SK-N-SH (cell line): ENCODE results near the gene ACACA. TPM values are rescaled to one million over a fixed set of nuclear protein-coding genes. Genes with fewer than 3 reads are reported as not detected.

Source experiments
- CTCF ChIA-PET: fragments of 300-600, 350-600 bp; formaldehyde crosslinking; extraction: SDS; loops from one replicate; lab custom pipeline; 2021; lab: Yijun Ruan, JAX
- POLR2A ChIA-PET: fragments of 350-600 bp; sonication (Branson Sonifier 250); formaldehyde crosslinking; extraction: SDS; loops from one replicate; lab custom pipeline; 2020; ENCODE audit warnings: antibody characterized with exemption, inconsistent platforms; lab: Yijun Ruan, JAX
- DNase-seq: peaks from one replicate; pipeline ENCODE4 v3.0.0; 2012
- H2AFZ ChIP-seq: fragments of 200-600 bp; sonication (generic); 2 replicates; pipeline ENCODE4 v1.8.1; 2016; ENCODE audit warnings: antibody characterized with exemption, mild to moderate bottlenecking, low read depth
- H3F3A ChIP-seq: fragments of 200-600 bp; sonication (generic); replicated peaks from 2 replicates; pipeline ENCODE3; 2016; ENCODE audit warnings: antibody characterized with exemption, mild to moderate bottlenecking; ENCODE audit not compliant: insufficient read depth
- H3K27ac ChIP-seq, 2 experiments: fragments of 200-500 bp in 1 of 2; fragments of 200-600 bp in 1 of 2; sonication (Bioruptor generic) in 1 of 2; sonication (generic), shearing (Covaris generic) in 1 of 2; 2 replicates each; pipeline versions ENCODE4 v1.5.1 to v1.6.1; 2014 to 2016; ENCODE audit warnings: low read depth in 2 of 2, inconsistent platforms in 1 of 2, low read length in 1 of 2, mild to moderate bottlenecking in 1 of 2, mixed read lengths in 1 of 2
- H3K27me3 ChIP-seq: fragments of 200-600 bp; sonication (generic), shearing (Covaris generic); 2 replicates; pipeline ENCODE4 v1.6.1; 2016; ENCODE audit warnings: mixed run types; ENCODE audit not compliant: insufficient read depth
- H3K36me3 ChIP-seq, 2 experiments: fragments of 200-500 bp in 1 of 2; fragments of 200-600 bp in 1 of 2; sonication (Bioruptor generic) in 1 of 2; sonication (generic) in 1 of 2; replicated peaks in 1 of 2; 2 replicates each; pipeline versions ENCODE3 to v1.5.1; 2014 to 2016; ENCODE audit warnings: low read length in 1 of 2, mild to moderate bottlenecking in 1 of 2; ENCODE audit not compliant: insufficient read depth in 2 of 2, control insufficient read depth in 1 of 2
- H3K4me1 ChIP-seq, 2 experiments: fragments of 200-500 bp in 1 of 2; fragments of 200-600 bp in 1 of 2; sonication (Bioruptor generic) in 1 of 2; sonication (generic), shearing (Covaris generic) in 1 of 2; 2 replicates each; pipeline versions ENCODE4 v1.5.1 to v1.6.1; 2014 to 2016; ENCODE audit warnings: low read depth in 1 of 2, low read length in 1 of 2, mixed run types in 1 of 2; ENCODE audit not compliant: insufficient read depth in 2 of 2, control insufficient read depth in 1 of 2
- H3K4me2 ChIP-seq: fragments of 200-600 bp; sonication (generic), shearing (Covaris generic); 2 replicates; pipeline ENCODE4 v1.6.1; 2017; ENCODE audit warnings: mixed run types
- H3K4me3 ChIP-seq, 2 experiments: fragments of 200-500 bp in 1 of 2; fragments of 200-600 bp in 1 of 2; sonication (Bioruptor generic) in 1 of 2; sonication (generic), shearing (Covaris generic) in 1 of 2; 2 replicates each; pipeline versions ENCODE4 v1.5.1 to v1.8.1; 2014 to 2016; ENCODE audit warnings: low read depth in 2 of 2, inconsistent platforms in 1 of 2, low read length in 1 of 2, mild to moderate bottlenecking in 1 of 2, mixed read lengths in 1 of 2, moderate library complexity in 1 of 2
- H3K79me2 ChIP-seq: fragments of 200-600 bp; sonication (generic); 2 replicates; pipeline ENCODE4 v1.8.1; 2017; ENCODE audit warnings: mild to moderate bottlenecking; ENCODE audit not compliant: insufficient read depth
- H3K9ac ChIP-seq: fragments of 200-600 bp; sonication (generic); 2 replicates; pipeline ENCODE4 v1.6.1; 2017; ENCODE audit warnings: mixed run types
- H3K9me2 ChIP-seq: fragments of 200-600 bp; sonication (generic); 2 replicates; pipeline ENCODE4 v1.6.1; 2017; ENCODE audit warnings: mixed run types
- H3K9me3 ChIP-seq: fragments of 200-600 bp; sonication (generic); 2 replicates; pipeline ENCODE4 v1.6.1; 2017; ENCODE audit warnings: mixed run types, mild to moderate bottlenecking, moderate library complexity
- H4K20me1 ChIP-seq: fragments of 200-600 bp; sonication (generic); 2 replicates; pipeline ENCODE4 v1.6.1; 2017; ENCODE audit warnings: mild to moderate bottlenecking, mixed run types; ENCODE audit not compliant: insufficient read depth
- CHD2 ChIP-seq: fragments of 150-350 bp; IDR thresholded peaks from 2 replicates; pipeline ENCODE4 v1.6.1; 2018; ENCODE audit warnings: low read length; ENCODE audit not compliant: partially characterized antibody
- CTCF ChIP-seq: fragments of 200-600 bp; sonication (generic); IDR thresholded peaks from 2 replicates; pipeline ENCODE4 v1.6.1; 2017; ENCODE audit warnings: antibody characterized with exemption, mild to moderate bottlenecking, moderate library complexity
- ELF1 ChIP-seq: IDR thresholded peaks from 2 replicates; pipeline ENCODE4 v1.4.0; 2012
- EP300 ChIP-seq, 2 experiments: IDR thresholded peaks; 2 replicates each; pipeline versions ENCODE4 v1.4.0 to v1.6.1; 2012; ENCODE audit warnings: borderline replicate concordance in 1 of 2, low read depth in 1 of 2, low read length in 1 of 2
- EZH2phosphoT487 ChIP-seq: fragments of 200-600 bp; sonication (generic); IDR thresholded peaks from 2 replicates; pipeline ENCODE4 v1.6.1; 2017; ENCODE audit warnings: low read depth, mixed run types, mild to moderate bottlenecking, antibody characterized with exemption, moderate library complexity, borderline replicate concordance
- FOXM1 ChIP-seq: IDR thresholded peaks from 2 replicates; pipeline ENCODE4 v1.4.0; 2012; ENCODE audit warnings: low read depth, mild to moderate bottlenecking
- IRF3 ChIP-seq: fragments of 150-350 bp; IDR thresholded peaks from 2 replicates; pipeline ENCODE4 v1.6.1; 2016; ENCODE audit warnings: mild to moderate bottlenecking, low read depth, low read length
- MEF2A ChIP-seq: IDR thresholded peaks from 2 replicates; pipeline ENCODE4 v1.4.0; 2012; ENCODE audit warnings: low read depth, borderline replicate concordance
- NRF1 ChIP-seq: IDR thresholded peaks from 2 replicates; pipeline ENCODE4 v1.6.1; 2012; ENCODE audit warnings: low read depth, mild to moderate bottlenecking, low read length
- PBX3 ChIP-seq: IDR thresholded peaks from 2 replicates; pipeline ENCODE4; 2012
- RCOR1 ChIP-seq: fragments of 150-350 bp; IDR thresholded peaks from 2 replicates; pipeline ENCODE4 v1.6.1; 2017; ENCODE audit warnings: antibody characterized with exemption, low read length
- REST ChIP-seq: IDR thresholded peaks from 2 replicates; pipeline ENCODE4 v1.6.1; 2012; ENCODE audit warnings: mild to moderate bottlenecking, low read depth, low read length, moderate library complexity
- RFX5 ChIP-seq: IDR thresholded peaks from 2 replicates; pipeline ENCODE4 v1.6.1; 2012; ENCODE audit warnings: mild to moderate bottlenecking, improper control_type of control experiment, low read length
- TAF1 ChIP-seq: IDR thresholded peaks from 2 replicates; pipeline ENCODE4 v1.6.1; 2012; ENCODE audit warnings: low read depth, mild to moderate bottlenecking, low read length, moderate library complexity, borderline replicate concordance
- TCF12 ChIP-seq: IDR thresholded peaks from 2 replicates; pipeline ENCODE4 v1.4.0; 2012
- USF2 ChIP-seq: fragments of 150-350 bp; IDR thresholded peaks from 2 replicates; pipeline ENCODE4 v1.6.1; 2017; ENCODE audit warnings: antibody characterized with exemption, low read length, low read depth, borderline replicate concordance
- YY1 ChIP-seq: IDR thresholded peaks from 2 replicates; pipeline ENCODE4 v1.4.0; 2012; ENCODE audit warnings: low read depth, mild to moderate bottlenecking
- ZBTB33 ChIP-seq: IDR thresholded peaks from 2 replicates; pipeline ENCODE4 v1.4.0; 2012; ENCODE audit warnings: low read depth, borderline replicate concordance
- WGBS: methylation state at CpG from one replicate; pipeline ENCODE4 v1.1.6; 2017; ENCODE audit warnings: low lambda C conversion rate; 5-methylcytosine and 5-hydroxymethylcytosine counted together
- polyA plus RNA-seq, 3 experiments: library from polyadenylated mRNA; depleted of rRNA; stranded (reverse); fragments of >200 nt; gene quantifications; 2 replicates each; pipeline ENCODE4 v1.2.3, GENCODE V29; 2012

Gene ACACA
- polyA plus RNA-seq, 1 of the 3 experiments (the other 2 are of a cell fraction): 27.2 TPM

- ChIA-PET POLR2A (interaction anchor here (1.2 to 1.6 kb wide), 2 partner anchors 23 to 52 kb away, joined by 3 to 8 read pairs; no protein-coding TSS in a partner anchor), CTCF (interaction anchor here (0.8 to 1.8 kb wide), 5 partner anchors 13 to 64 kb away, joined by 3 to 10 read pairs (median 4); no protein-coding TSS in a partner anchor)
- H3K9ac ChIP-seq: no peak overlapping the region
Observed at GRCh38 chr17:37111329-37111728, 295.3 kb downstream of the ACACA start.

More at GRCh38 chr17:37111329-37111728, 295.3 kb downstream of the ACACA start:
- 85% methylated on average over 4 of the region's 4 CpGs for WGBS
- peaks cover 0 to 56% of the 10 kb centered on the region in 2 experiments; a peak in 2 of 4 replicates for H3K4me1 ChIP-seq
- peaks cover 7% of the 10 kb centered on the region for H3F3A ChIP-seq
- no peak for DNase-seq
- no peaks in the 10 kb centered on the region for H3K27me3 ChIP-seq
- no peak overlapping the region for H2AFZ ChIP-seq
- no peaks in the 10 kb centered on the region for H3K9me2 ChIP-seq
- no peaks in the 10 kb centered on the region for H4K20me1 ChIP-seq
- H3K4me3 ChIP-seq: no peak overlapping the region
- H3K79me2 ChIP-seq: no peaks in the 10 kb centered on the region
- peak overlapping the region in 1 of 2 experiments; percentile 98; a peak in 2 of 4 replicates for H3K27ac ChIP-seq
- H3K36me3 ChIP-seq: peaks cover 8 to 61% of the 10 kb centered on the region in 2 experiments
- no peak overlapping the region for H3K4me2 ChIP-seq
- no peak for TF ChIP-seq YY1
- TF ChIP-seq IRF3: no peak
- TF ChIP-seq RFX5: no peak
- TF ChIP-seq RCOR1: no peak
- no peak for TF ChIP-seq USF2
- no peak for TF ChIP-seq FOXM1
- no peak for TF ChIP-seq NRF1
- no peak for TF ChIP-seq PBX3
- no peak for TF ChIP-seq ELF1
- no peak for TF ChIP-seq TAF1
- TF ChIP-seq MEF2A: no peak
- TF ChIP-seq TCF12: no peak
- no peak for TF ChIP-seq EZH2phosphoT487
- TF ChIP-seq REST: no peak
- no peak for TF ChIP-seq CTCF
- TF ChIP-seq EP300 (IDR thresholded peaks at IDR 0.05; ENCODE audit: borderline replicate concordance in 1 of 2, low read depth in 1 of 2, low read length in 1 of 2): no peak
- TF ChIP-seq CHD2: no peak
- no peak for TF ChIP-seq ZBTB33
- no peaks in the 10 kb centered on the region for H3K9me3 ChIP-seq
